MCF 10A (cell line): ENCODE measurements around the gene ZNF319. TPM values are rescaled to one million over a fixed set of nuclear protein-coding genes. Genes with fewer than 3 reads are reported as not detected.

Source experiments
- BruUV-seq: library from RNA; stranded (reverse); fragments of 400-500 nt; replicated peaks from 2 replicates; lab custom pipeline; 2021; lab: Mats Ljungman, UMichigan
- CTCF ChIA-PET: fragments of 300-600 bp; sonication (Branson Sonifier 250); formaldehyde crosslinking; extraction: SDS; loops from one replicate; lab custom pipeline; 2021; ENCODE audit warnings: antibody characterized with exemption, inconsistent platforms; lab: Yijun Ruan, JAX
- POLR2A ChIA-PET: fragments of 300-600, 350-650 bp; sonication (Branson Sonifier 250); formaldehyde crosslinking; extraction: SDS; loops from one replicate; lab custom pipeline; 2020; ENCODE audit warnings: antibody characterized with exemption, inconsistent platforms; lab: Yijun Ruan, JAX
- DNase-seq: peaks from one replicate; pipeline ENCODE4 v3.0.0-alpha.2; 2018; ENCODE audit not compliant: unreplicated experiment
- H3K27ac Mint-ChIP-seq: one replicate; pipeline ENCODE4 v1.8.0; 2022; ENCODE audit warnings: mild to moderate bottlenecking, low read depth, mixed read lengths; ENCODE audit not compliant: unreplicated experiment
- H3K27me3 Mint-ChIP-seq: one replicate; pipeline ENCODE4 v1.8.0; 2022; ENCODE audit warnings: mixed read lengths; ENCODE audit not compliant: insufficient read depth, unreplicated experiment
- H3K36me3 Mint-ChIP-seq: one replicate; pipeline ENCODE4 v1.8.0; 2022; ENCODE audit warnings: mild to moderate bottlenecking, moderate library complexity, mixed read lengths; ENCODE audit not compliant: insufficient read depth, unreplicated experiment
- H3K4me1 Mint-ChIP-seq: one replicate; pipeline ENCODE4 v1.8.0; 2022; ENCODE audit warnings: mixed read lengths; ENCODE audit not compliant: insufficient read depth, unreplicated experiment
- H3K4me3 Mint-ChIP-seq: one replicate; pipeline ENCODE4 v1.8.0; 2022; ENCODE audit warnings: mild to moderate bottlenecking, moderate library complexity, mixed read lengths; ENCODE audit not compliant: unreplicated experiment
- H3K9me3 Mint-ChIP-seq: one replicate; pipeline ENCODE4 v1.8.0; 2022; ENCODE audit warnings: mixed read lengths; ENCODE audit not compliant: unreplicated experiment
- intact Hi-C: fragments of 100-400 bp; cut with micrococcal nuclease; formaldehyde crosslinking; loops from 2 replicates; pipeline ENCODE4 v1.14.1; 2022
- total RNA-seq: library from RNA; stranded (reverse); gene quantifications from 2 replicates; pipeline ENCODE4 v1.2.3, GENCODE V29; 2022
- TF ChIP-seq, protein P1 (sequence below): fragments of 200-600 bp; IDR thresholded peaks from one replicate; pipeline ENCODE4 v1.8.0; 2022; ENCODE audit warnings: antibody characterized with exemption, mild to moderate bottlenecking; ENCODE audit not compliant: unreplicated experiment

Gene ZNF319
- total RNA-seq, 1 experiment from 2014 or later, result 12.6 TPM

- BruUV-seq, result no TSS peak
- intact Hi-C loops, result no loop called here
- CTCF ChIA-PET, result interaction anchor here (0.7 to 2.5 kb wide), 5 partner anchors 69 to 308 kb away, joined by 3 to 14 read pairs (median 9); no protein-coding TSS in a partner anchor
- Mint-ChIP-seq H3K9me3 (no peaks in the 10 kb centered on the region), H3K4me3 (peak overlapping the region; percentile 56), H3K4me1 (no peaks in the 10 kb centered on the region), H3K36me3 (peaks cover under 1% of the 10 kb centered on the region), H3K27me3 (no peaks in the 10 kb centered on the region), H3K27ac (no peak overlapping the region)
- no peak for DNase-seq
- POLR2A ChIA-PET, result interaction anchor here (0.6 to 2.8 kb wide), 4 partner anchors 81 to 226 kb away, joined by 3 to 19 read pairs (median 8); partner anchors contain the start of genes CFAP20 and KIFC3
- TF ChIP-seq, protein P1, sequence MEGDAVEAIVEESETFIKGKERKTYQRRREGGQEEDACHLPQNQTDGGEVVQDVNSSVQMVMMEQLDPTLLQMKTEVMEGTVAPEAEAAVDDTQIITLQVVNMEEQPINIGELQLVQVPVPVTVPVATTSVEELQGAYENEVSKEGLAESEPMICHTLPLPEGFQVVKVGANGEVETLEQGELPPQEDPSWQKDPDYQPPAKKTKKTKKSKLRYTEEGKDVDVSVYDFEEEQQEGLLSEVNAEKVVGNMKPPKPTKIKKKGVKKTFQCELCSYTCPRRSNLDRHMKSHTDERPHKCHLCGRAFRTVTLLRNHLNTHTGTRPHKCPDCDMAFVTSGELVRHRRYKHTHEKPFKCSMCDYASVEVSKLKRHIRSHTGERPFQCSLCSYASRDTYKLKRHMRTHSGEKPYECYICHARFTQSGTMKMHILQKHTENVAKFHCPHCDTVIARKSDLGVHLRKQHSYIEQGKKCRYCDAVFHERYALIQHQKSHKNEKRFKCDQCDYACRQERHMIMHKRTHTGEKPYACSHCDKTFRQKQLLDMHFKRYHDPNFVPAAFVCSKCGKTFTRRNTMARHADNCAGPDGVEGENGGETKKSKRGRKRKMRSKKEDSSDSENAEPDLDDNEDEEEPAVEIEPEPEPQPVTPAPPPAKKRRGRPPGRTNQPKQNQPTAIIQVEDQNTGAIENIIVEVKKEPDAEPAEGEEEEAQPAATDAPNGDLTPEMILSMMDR, result no peak
These were observed 27.5 kb upstream of the ZNF319 start for GRCh38 chr16:58027916-58028455.

DNA sequence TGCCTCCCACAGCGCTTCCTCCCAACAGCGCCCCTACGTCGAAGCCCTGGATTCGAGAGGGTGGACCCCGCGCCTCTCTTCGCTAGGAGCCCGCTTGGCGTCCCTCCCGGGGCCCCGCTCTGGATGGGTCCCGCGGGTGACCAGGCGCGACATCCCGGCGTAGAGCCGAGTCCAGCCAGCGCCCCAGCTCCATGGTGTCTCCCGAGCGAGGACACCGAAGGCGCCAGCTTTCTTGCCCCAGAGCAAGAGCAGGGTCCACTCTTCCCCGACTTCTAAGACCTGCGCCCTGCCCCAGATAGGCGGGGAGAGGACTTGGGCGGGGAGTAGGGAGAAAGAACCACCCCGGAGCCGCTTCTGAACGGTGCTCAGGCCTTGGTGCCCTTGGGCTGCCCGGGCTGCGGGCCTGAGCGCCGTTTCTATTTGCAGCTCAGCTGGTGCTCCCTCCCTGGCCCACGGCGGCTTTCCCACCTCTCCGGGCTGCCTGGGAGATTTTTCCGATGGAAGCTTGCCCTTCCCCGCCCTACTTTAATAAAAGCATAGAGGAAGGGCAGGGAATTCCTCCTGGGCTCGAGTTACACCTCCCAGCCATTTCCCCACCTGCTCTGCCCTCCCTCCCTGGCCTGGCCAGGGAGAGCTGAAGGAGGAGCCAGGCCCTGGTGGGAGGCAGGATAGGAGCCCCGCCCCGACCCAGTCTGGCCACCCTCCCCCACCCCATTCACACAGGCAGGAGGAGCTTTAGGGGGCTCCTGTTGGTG, 26.9 kb upstream of the ZNF319 start:
- Mint-ChIP-seq H3K9me3 (no peaks in the 10 kb centered on the region), H3K4me1 (peaks cover 6% of the 10 kb centered on the region), H3K27ac (no peak overlapping the region), H3K4me3 (peak overlapping the region; percentile 56), H3K36me3 (peaks cover 7% of the 10 kb centered on the region), H3K27me3 (no peaks in the 10 kb centered on the region)
- POLR2A ChIA-PET, result interaction anchor here (0.6 to 2.8 kb wide), 8 partner anchors 13 to 302 kb away, joined by 3 to 19 read pairs (median 4); partner anchors contain the start of genes CFAP20 and KIFC3
- DNase-seq, result peak; percentile 55
- intact Hi-C loops, result no loop called here
- TF ChIP-seq, protein P1, result no peak
- CTCF ChIA-PET, result interaction anchor here (0.7 to 2.5 kb wide), 7 partner anchors 7 to 309 kb away, joined by 3 to 9 read pairs (median 3); no protein-coding TSS in a partner anchor
- BruUV-seq, result no TSS peak

GRCh38 chr16:58026705-58027160, 26.3 kb upstream of the ZNF319 start:
- TF ChIP-seq, protein P1, result no peak
- no peaks in the 10 kb centered on the region for H3K27me3 Mint-ChIP-seq
- DNase-seq, result no peak
- no peak overlapping the region for H3K27ac Mint-ChIP-seq
- no peaks in the 10 kb centered on the region for H3K9me3 Mint-ChIP-seq
- intact Hi-C loops, result no loop called here
- H3K4me1 Mint-ChIP-seq, result peaks cover 9% of the 10 kb centered on the region
- ChIA-PET POLR2A (interaction anchor here (0.6 to 5.7 kb wide), 8 partner anchors 12 to 302 kb away, joined by 3 to 68 read pairs (median 4); partner anchors contain the start of gene CFAP20), CTCF (interaction anchor here (0.7 to 2.5 kb wide), 5 partner anchors 8 to 100 kb away, joined by 3 to 9 read pairs (median 4); no protein-coding TSS in a partner anchor)
- H3K36me3 Mint-ChIP-seq, result peaks cover 9% of the 10 kb centered on the region
- peak overlapping the region; percentile 56 for H3K4me3 Mint-ChIP-seq
- BruUV-seq, result no TSS peak
